DOHH2 (cell line): ENCODE measurements around the gene RIPPLY3.

Source experiments
- H3F3A ChIP-seq: fragments of 200-600 bp; sonication (generic), shearing (Covaris generic); 2 replicates; pipeline ENCODE4 v1.6.0; 2016; ENCODE audit warnings: antibody characterized with exemption, mild to moderate bottlenecking; ENCODE audit not compliant: control insufficient read depth, insufficient read depth
- H3K27ac ChIP-seq: fragments of 200-600 bp; sonication (generic); 2 replicates; pipeline ENCODE4 v1.5.1; 2014; ENCODE audit warnings: low read depth, mild to moderate bottlenecking, low read length, moderate library complexity
- H3K27me3 ChIP-seq: fragments of 200-600 bp; sonication (generic); 2 replicates; pipeline ENCODE4 v1.6.1; 2014; ENCODE audit warnings: mild to moderate bottlenecking, low read length, mixed read lengths; ENCODE audit not compliant: control insufficient read depth
- H3K36me3 ChIP-seq: fragments of 200-600 bp; sonication (generic); 2 replicates; pipeline ENCODE4 v1.6.1; 2014; ENCODE audit warnings: mild to moderate bottlenecking, low read length, moderate library complexity, mixed read lengths; ENCODE audit not compliant: control insufficient read depth
- H3K4me1 ChIP-seq: fragments of 200-600 bp; sonication (generic); 2 replicates; pipeline ENCODE4 v1.6.1; 2014; ENCODE audit warnings: mild to moderate bottlenecking, low read length, mixed read lengths; ENCODE audit not compliant: control insufficient read depth
- H3K4me2 ChIP-seq: fragments of 200-600 bp; sonication (generic); 2 replicates; pipeline ENCODE4 v1.6.0; 2014; ENCODE audit warnings: mild to moderate bottlenecking, low read length, moderate library complexity
- H3K4me3 ChIP-seq: fragments of 200-600 bp; sonication (generic); 2 replicates; pipeline ENCODE4 v1.5.1; 2014; ENCODE audit warnings: mild to moderate bottlenecking, low read length, mixed read lengths
- H3K79me2 ChIP-seq: fragments of 200-600 bp; sonication (generic); 2 replicates; pipeline ENCODE4 v1.6.1; 2014; ENCODE audit warnings: mild to moderate bottlenecking, low read length, mixed read lengths; ENCODE audit not compliant: control insufficient read depth
- H3K9me2 ChIP-seq: fragments of 200-600 bp; sonication (generic); replicated peaks from 2 replicates; pipeline ENCODE4 v1.6.1; 2014; ENCODE audit warnings: mild to moderate bottlenecking, low read length, mixed read lengths; ENCODE audit not compliant: control insufficient read depth
- H3K9me3 ChIP-seq: fragments of 200-600 bp; sonication (generic); 2 replicates; pipeline ENCODE4 v1.6.1; 2014; ENCODE audit warnings: antibody characterized with exemption, low read length, mixed read lengths; ENCODE audit not compliant: control insufficient read depth, insufficient read depth
- H4K20me1 ChIP-seq: fragments of 200-600 bp; sonication (generic); 2 replicates; pipeline ENCODE4 v1.6.0; 2014; ENCODE audit warnings: low read depth, mild to moderate bottlenecking, antibody characterized with exemption, low read length, moderate library complexity; ENCODE audit not compliant: control insufficient read depth, insufficient read depth
- EZH2phosphoT487 ChIP-seq: fragments of 200-600 bp; sonication (generic); IDR thresholded peaks from 2 replicates; pipeline ENCODE4 v1.6.1; 2017; ENCODE audit warnings: borderline replicate concordance, mild to moderate bottlenecking, antibody characterized with exemption, low read length, moderate library complexity, mixed read lengths
- TF ChIP-seq, protein P1 (sequence below): fragments of 200-600 bp; sonication (generic); IDR thresholded peaks from one replicate; pipeline ENCODE4 v1.5.1; 2014; ENCODE audit warnings: antibody characterized with exemption, mild to moderate bottlenecking, low read depth, low read length; ENCODE audit not compliant: poor library complexity, severe bottlenecking

RIPPLY3 gene

DNA sequence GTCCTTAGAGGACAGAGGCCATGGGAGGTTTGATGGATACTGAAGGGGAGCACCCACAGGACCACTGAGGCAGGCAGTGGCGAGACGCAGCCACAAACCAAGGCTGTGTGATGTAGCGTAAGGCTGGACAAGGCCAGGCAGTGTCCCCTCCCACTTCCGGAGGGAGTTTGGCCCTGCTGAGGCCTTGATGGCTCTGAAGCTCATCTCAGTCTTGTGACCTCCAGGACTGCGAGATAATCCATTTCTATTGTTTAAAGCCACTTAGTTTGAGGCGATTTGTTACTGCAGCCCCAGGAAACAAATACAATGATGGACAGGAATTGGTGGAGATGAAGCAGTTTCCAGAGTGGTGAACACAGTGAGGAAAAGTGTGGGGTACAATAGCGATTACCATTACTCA, 51.1 kb downstream of the RIPPLY3 start:
- Histone ChIP-seq H3K9me2 (no peaks in the 10 kb centered on the region), H3K4me3 (no peak overlapping the region), H3K79me2 (no peaks in the 10 kb centered on the region), H3K4me1 (peaks cover 18% of the 10 kb centered on the region), H3K27me3 (no peaks in the 10 kb centered on the region; the same call in 1 of the 2 replicates), H4K20me1 (no peaks in the 10 kb centered on the region), H3K4me2 (no peak overlapping the region), H3K9me3 (no peaks in the 10 kb centered on the region), H3K36me3 (no peaks in the 10 kb centered on the region), H3F3A (no peaks in the 10 kb centered on the region), H3K27ac (no peak overlapping the region)
- TF ChIP-seq, protein P1, sequence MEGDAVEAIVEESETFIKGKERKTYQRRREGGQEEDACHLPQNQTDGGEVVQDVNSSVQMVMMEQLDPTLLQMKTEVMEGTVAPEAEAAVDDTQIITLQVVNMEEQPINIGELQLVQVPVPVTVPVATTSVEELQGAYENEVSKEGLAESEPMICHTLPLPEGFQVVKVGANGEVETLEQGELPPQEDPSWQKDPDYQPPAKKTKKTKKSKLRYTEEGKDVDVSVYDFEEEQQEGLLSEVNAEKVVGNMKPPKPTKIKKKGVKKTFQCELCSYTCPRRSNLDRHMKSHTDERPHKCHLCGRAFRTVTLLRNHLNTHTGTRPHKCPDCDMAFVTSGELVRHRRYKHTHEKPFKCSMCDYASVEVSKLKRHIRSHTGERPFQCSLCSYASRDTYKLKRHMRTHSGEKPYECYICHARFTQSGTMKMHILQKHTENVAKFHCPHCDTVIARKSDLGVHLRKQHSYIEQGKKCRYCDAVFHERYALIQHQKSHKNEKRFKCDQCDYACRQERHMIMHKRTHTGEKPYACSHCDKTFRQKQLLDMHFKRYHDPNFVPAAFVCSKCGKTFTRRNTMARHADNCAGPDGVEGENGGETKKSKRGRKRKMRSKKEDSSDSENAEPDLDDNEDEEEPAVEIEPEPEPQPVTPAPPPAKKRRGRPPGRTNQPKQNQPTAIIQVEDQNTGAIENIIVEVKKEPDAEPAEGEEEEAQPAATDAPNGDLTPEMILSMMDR: no peak
- no peak for TF ChIP-seq EZH2phosphoT487

DNA sequence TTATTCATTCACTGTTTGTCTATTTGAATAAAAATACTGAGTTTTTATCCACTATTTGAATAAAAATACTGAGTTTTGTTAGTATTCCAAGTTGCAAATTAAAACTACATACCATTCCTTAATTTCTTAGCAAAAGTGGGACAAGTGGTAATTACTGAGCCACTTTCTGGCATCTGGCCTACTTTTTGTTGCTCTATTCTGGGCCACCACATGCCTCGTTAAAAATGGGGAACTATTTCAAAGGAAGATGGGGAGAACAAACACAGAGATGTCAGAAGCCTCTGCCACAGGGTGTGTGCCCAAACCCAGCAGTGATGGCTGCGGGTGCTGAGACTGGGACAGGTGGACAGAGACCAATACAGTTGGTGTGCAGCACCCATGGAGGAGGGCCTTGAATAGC, 51.8 kb downstream of the RIPPLY3 start:
- TF ChIP-seq, protein P1: no peak
- no peak for TF ChIP-seq EZH2phosphoT487
- no peaks in the 10 kb centered on the region for H3F3A ChIP-seq
- H3K36me3 ChIP-seq: no peaks in the 10 kb centered on the region
- no peak overlapping the region for H3K27ac ChIP-seq
- no peaks in the 10 kb centered on the region for H3K79me2 ChIP-seq
- H3K27me3 ChIP-seq: no peaks in the 10 kb centered on the region; the same call in 1 of the 2 replicates
- no peak overlapping the region for H3K4me3 ChIP-seq
- H3K9me3 ChIP-seq: no peaks in the 10 kb centered on the region
- H3K4me2 ChIP-seq: no peak overlapping the region
- H3K9me2 ChIP-seq: no peaks in the 10 kb centered on the region
- no peaks in the 10 kb centered on the region for H4K20me1 ChIP-seq
- peaks cover 23% of the 10 kb centered on the region for H3K4me1 ChIP-seq

DNA sequence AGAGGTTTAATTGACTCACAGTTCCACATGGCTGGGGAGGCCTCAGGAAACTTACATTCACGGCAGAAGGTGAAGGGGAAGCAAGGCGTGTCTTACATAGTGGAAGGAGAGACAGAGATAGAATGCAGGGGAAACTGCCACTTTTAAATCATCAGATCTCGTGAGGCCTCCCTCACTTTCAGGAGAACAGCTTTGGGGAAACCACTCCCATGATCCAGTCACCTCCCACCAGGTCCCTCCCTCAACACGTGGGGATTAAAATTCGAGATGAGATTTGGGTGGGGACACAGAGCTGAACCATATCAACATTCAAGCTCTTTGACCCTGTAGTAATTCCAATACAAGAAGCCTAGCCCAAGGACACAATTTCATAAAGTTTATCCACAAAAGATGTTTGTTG, 52.7 kb downstream of the RIPPLY3 start:
- H3K4me2 ChIP-seq: no peak overlapping the region
- H3K36me3 ChIP-seq: no peaks in the 10 kb centered on the region
- H3K79me2 ChIP-seq: no peaks in the 10 kb centered on the region
- TF ChIP-seq EZH2phosphoT487: no peak
- TF ChIP-seq, protein P1: no peak
- no peak overlapping the region for H3K27ac ChIP-seq
- no peaks in the 10 kb centered on the region for H3K9me2 ChIP-seq
- no peaks in the 10 kb centered on the region for H3F3A ChIP-seq
- H4K20me1 ChIP-seq: no peaks in the 10 kb centered on the region
- H3K4me3 ChIP-seq: no peak overlapping the region
- H3K9me3 ChIP-seq: no peaks in the 10 kb centered on the region
- H3K4me1 ChIP-seq: peaks cover 33% of the 10 kb centered on the region
- H3K27me3 ChIP-seq: no peaks in the 10 kb centered on the region; the same call in 1 of the 2 replicates

DNA sequence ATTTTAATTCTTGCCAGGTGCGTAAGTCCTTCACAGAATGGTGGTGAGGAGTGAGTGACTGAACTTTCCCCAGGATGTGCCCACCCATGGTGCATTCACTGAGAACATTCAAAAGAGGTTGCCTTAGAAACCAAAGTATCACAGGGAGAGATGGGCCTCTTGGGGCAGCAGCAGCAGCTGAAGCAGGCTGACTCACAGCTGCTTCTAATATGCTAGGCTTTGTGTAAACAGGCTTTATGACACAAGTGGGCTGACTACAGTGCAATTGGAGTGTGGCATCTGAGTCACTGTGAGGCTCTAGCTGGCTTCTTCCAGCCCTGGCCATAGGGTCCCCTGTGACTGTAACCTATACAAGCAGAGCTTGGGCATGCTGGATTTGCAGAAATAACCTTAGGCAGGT, 53.8 kb downstream of the RIPPLY3 start:
- Histone ChIP-seq H3K27me3 (no peaks in the 10 kb centered on the region; the same call in 1 of the 2 replicates), H3K27ac (no peak overlapping the region), H3K9me2 (no peaks in the 10 kb centered on the region), H3K4me1 (peaks cover 42% of the 10 kb centered on the region), H3K79me2 (no peaks in the 10 kb centered on the region), H3K9me3 (no peaks in the 10 kb centered on the region), H4K20me1 (no peaks in the 10 kb centered on the region), H3K4me3 (no peak overlapping the region), H3K4me2 (no peak overlapping the region), H3F3A (no peaks in the 10 kb centered on the region; the same call in 1 of the 2 replicates), H3K36me3 (no peaks in the 10 kb centered on the region)
- TF ChIP-seq, protein P1: no peak
- no peak for TF ChIP-seq EZH2phosphoT487
